Lung (tissue), 12 donors: ENCODE measurements around the gene JPT2. TPM values are rescaled to one million over a fixed set of nuclear protein-coding genes. Genes with fewer than 3 reads are reported as not detected.
A peak's percentile ranks its signal among the peaks of the same experiment; 100 is the strongest.

ENCODE experiments used
- ATAC-seq: fragments of 200-7000 bp; cut with Tn5 transposase; one replicate; pipeline ENCODE4 v1.9.1; 2020; ENCODE audit warnings: moderate number of reproducible peaks; ENCODE audit not compliant: insufficient read depth, low FRiP score
- DNase-seq, 3 donors: peaks; one replicate each; pipeline ENCODE4 v3.0.0-alpha.2; 2013 to 2017
- H3K27ac ChIP-seq, 2 donors: one replicate each; pipeline ENCODE4 v1.5.1; 2013; ENCODE audit warnings: mild to moderate bottlenecking in 2 of 2, moderate library complexity in 2 of 2, control low read depth in 1 of 2, inconsistent platforms in 1 of 2, low read depth in 1 of 2, low read length in 1 of 2
- H3K27me3 ChIP-seq, 3 donors: one replicate each; pipeline ENCODE4 v1.5.1; 2013; ENCODE audit warnings: low read length in 2 of 3; ENCODE audit not compliant: control insufficient read depth in 3 of 3, insufficient read depth in 3 of 3
- H3K36me3 ChIP-seq, 4 donors: one replicate each; pipeline ENCODE4 v1.5.1; 2013; ENCODE audit warnings: low read length in 4 of 4, mild to moderate bottlenecking in 1 of 4, moderate library complexity in 1 of 4; ENCODE audit not compliant: control insufficient read depth in 4 of 4, insufficient read depth in 4 of 4
- H3K4me1 ChIP-seq, 5 donors: one replicate each; pipeline ENCODE4 v1.5.1; 2013; ENCODE audit warnings: low read length in 5 of 5, mild to moderate bottlenecking in 2 of 5, moderate library complexity in 1 of 5; ENCODE audit not compliant: control insufficient read depth in 5 of 5, insufficient read depth in 5 of 5
- H3K4me3 ChIP-seq: one replicate; pipeline ENCODE4 v1.5.1; 2013; ENCODE audit warnings: mild to moderate bottlenecking, control low read depth, moderate library complexity
- H3K9ac ChIP-seq, 2 donors: one replicate each; pipeline ENCODE4 v1.5.1; 2013; ENCODE audit warnings: low read length in 2 of 2, control low read depth in 1 of 2; ENCODE audit not compliant: insufficient read depth in 1 of 2
- H3K9me3 ChIP-seq, 4 donors: one replicate each; pipeline ENCODE4 v1.5.1; 2013; ENCODE audit warnings: low read length in 3 of 4, mild to moderate bottlenecking in 1 of 4, moderate library complexity in 1 of 4; ENCODE audit not compliant: control insufficient read depth in 4 of 4, insufficient read depth in 3 of 4
- WGBS, 2 donors: extraction: QIAGEN DNeasy Blood & Tissue Kit; methylation state at CpG; one replicate each; pipeline ENCODE4 v1.1.7; 2013; 5-methylcytosine and 5-hydroxymethylcytosine counted together
- polyA plus RNA-seq, 2 donors: library from polyadenylated mRNA; stranded (reverse); fragments of 200-250 nt; gene quantifications; one replicate each; pipeline ENCODE4 v1.2.1, GENCODE V29; 2013
- total RNA-seq, 2 donors: library from RNA; depleted of rRNA in 1 of 2; stranded (reverse); fragments of >200 nt in 1 of 2; gene quantifications; one replicate each; pipeline ENCODE4 v1.2.1, GENCODE V29; 2014 to 2021
- TF ChIP-seq, protein P1 (sequence below): IDR thresholded peaks from 2 replicates; pipeline ENCODE4 v1.5.1; 2012; ENCODE audit warnings: mild to moderate bottlenecking; ENCODE audit errors: control extremely low read depth, extremely low read depth
- donor health status: control.
- donor health status: control.
- donor health status: Bipolar disorder and iron deficiency.
- donor health status: healthy.
- donor health status: DM: yes; HTN: yes; CAD: no.

JPT2 gene
- total and polyA plus RNA-seq, 4 donors, result 28.7 to 71.9 (median 51.6) TPM

DNA sequence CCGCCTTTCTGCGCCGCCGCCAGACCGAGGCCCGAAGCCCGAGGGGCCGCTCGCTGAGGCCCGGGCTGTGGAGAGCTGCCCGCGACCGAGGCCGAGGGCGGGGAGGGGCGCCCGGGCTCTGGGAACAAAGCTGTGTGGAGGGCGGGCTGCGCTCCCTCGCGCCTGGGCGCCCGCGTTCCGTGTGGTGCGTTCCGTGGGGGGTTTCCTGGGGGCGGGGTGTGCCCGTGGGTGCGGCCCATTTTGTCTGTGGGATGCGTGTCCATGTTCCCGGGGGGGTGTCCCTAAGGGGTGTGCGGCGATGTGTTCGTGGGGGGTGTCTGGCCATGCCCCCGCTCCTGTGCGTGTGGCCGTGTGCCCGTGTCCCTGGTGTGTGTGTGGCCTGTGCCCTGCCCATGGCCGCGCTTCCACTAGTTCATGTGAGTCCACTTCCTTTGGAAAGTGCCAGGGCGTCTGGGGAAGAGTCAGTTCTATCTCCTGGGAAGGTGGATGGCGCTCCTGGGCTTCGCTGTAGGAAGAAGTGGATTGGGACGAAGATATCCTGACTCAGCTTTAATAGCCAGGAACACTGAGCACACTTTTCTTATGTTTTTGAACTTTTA lies 520 bp downstream of the JPT2 start:
- ATAC-seq (peak; percentile 14), DNase-seq (peak in 2 of 3 donors; percentile 25 to 28)
- WGBS, 2 donors, result 1 to 2% methylated on average over 37 to 45 of the region's 45 CpGs
- Histone ChIP-seq H3K4me1 (peaks cover 0 to 11% (median 5%) of the 10 kb centered on the region in 5 donors), H3K27ac (peak overlapping the region; percentile 65 to 72), H3K4me3 (peak overlapping the region; percentile 76), H3K9ac (peak overlapping the region in 1 of 2 donors; percentile 37), H3K27me3 (no peaks in the 10 kb centered on the region), H3K9me3 (no peaks in the 10 kb centered on the region), H3K36me3 (peaks cover 0 to 25% (median 19%) of the 10 kb centered on the region in 4 donors)
- TF ChIP-seq, protein P1, sequence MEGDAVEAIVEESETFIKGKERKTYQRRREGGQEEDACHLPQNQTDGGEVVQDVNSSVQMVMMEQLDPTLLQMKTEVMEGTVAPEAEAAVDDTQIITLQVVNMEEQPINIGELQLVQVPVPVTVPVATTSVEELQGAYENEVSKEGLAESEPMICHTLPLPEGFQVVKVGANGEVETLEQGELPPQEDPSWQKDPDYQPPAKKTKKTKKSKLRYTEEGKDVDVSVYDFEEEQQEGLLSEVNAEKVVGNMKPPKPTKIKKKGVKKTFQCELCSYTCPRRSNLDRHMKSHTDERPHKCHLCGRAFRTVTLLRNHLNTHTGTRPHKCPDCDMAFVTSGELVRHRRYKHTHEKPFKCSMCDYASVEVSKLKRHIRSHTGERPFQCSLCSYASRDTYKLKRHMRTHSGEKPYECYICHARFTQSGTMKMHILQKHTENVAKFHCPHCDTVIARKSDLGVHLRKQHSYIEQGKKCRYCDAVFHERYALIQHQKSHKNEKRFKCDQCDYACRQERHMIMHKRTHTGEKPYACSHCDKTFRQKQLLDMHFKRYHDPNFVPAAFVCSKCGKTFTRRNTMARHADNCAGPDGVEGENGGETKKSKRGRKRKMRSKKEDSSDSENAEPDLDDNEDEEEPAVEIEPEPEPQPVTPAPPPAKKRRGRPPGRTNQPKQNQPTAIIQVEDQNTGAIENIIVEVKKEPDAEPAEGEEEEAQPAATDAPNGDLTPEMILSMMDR, result no peak

DNA sequence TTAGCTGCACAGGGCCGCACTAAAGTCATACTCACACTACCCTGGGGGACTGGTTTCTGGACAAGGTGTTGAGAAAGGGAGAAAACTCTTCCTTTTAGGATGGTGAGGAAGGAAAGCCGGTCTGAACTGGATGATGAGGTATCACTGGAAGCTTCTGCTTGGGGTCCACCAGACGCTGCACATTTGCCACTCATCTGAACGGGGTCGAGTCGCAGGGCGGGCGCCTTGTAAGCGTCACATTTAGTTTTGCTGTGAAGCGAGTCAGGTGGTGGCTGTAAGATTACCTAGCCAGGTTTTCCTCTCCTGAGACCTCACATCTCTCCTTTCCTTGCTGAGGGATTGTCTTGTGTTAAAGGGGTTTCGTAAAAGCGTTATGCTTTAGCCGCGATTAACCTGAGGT lies 2.3 kb downstream of the JPT2 start:
- WGBS, 2 donors, result 94 to 96% methylated on average over 14 of the region's 14 CpGs
- Histone ChIP-seq H3K9ac (no peak overlapping the region), H3K9me3 (no peaks in the 10 kb centered on the region), H3K4me3 (no peak overlapping the region), H3K36me3 (peaks cover 6 to 16% (median 12%) of the 10 kb centered on the region in 4 donors), H3K27ac (no peak overlapping the region), H3K27me3 (no peaks in the 10 kb centered on the region), H3K4me1 (peaks cover 0 to 11% (median 5%) of the 10 kb centered on the region in 5 donors)
- ATAC-seq (no peak), DNase-seq (no peak)
- TF ChIP-seq, protein P1, result no peak

DNA sequence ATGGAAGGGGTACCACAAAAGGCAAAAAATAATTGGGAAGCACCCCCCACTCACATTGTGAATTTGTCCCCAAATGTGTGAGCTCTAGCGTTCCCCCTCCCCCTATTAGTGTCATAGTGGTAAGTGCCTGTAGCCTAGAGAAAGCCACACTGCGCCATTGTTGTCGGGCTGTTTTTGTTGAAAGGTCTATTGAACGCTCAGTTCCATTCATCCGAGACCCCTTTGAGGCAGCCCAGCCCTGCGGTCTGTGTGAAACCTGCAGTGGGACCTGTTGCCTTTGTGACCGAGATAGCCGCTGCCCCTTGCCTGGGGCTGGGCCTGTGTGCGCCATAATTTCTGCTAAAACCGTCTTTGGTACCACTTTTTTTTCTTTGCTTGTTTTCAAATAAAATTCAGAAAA lies 3.0 kb downstream of the JPT2 start:
- Histone ChIP-seq H3K4me3 (no peak overlapping the region), H3K9me3 (no peaks in the 10 kb centered on the region), H3K27ac (no peak overlapping the region), H3K9ac (no peak overlapping the region), H3K36me3 (peaks cover 4 to 15% (median 9%) of the 10 kb centered on the region in 4 donors), H3K27me3 (no peaks in the 10 kb centered on the region), H3K4me1 (peaks cover 0 to 11% (median 5%) of the 10 kb centered on the region in 5 donors)
- TF ChIP-seq, protein P1, result no peak
- WGBS, 2 donors, result 92 to 94% methylated on average over 10 of the region's 10 CpGs
- no peak for DNase-seq
- ATAC-seq, result no peak
